ENCODE measurements around the gene HLA-DMA. TPM values are rescaled to one million over a fixed set of nuclear protein-coding genes. Genes with fewer than 3 reads are reported as not detected.
A peak's percentile ranks its signal among the peaks of the same experiment; 100 is the strongest.

Gene HLA-DMA
- total and polyA plus RNA-seq, 2 of the 8 experiments (the other 6 are each of a cell fraction or from before 2014, with no cell fraction given): 13.3 to 23.1 TPM

GRCh38 chr6:32941214-32941768 lies 11.6 kb downstream of the HLA-DMA start:
- Histone ChIP-seq H3K36me3 (ENCODE audit: control insufficient read depth in 2 of 4, insufficient read depth in 4 of 4, low read length in 3 of 4) (no peaks in the 10 kb centered on the region), H3K4me1 (replicated peaks in 1 of 4; ENCODE audit: control insufficient read depth in 3 of 4, insufficient read depth in 4 of 4, low read length in 3 of 4) (peaks cover 0 to 6% (median 1%) of the 10 kb centered on the region in 4 experiments; a peak in 4 of 7 replicates), H3K23me2 (ENCODE audit: low read depth, low read length) (no peaks in the 10 kb centered on the region), H2BK20ac (ENCODE audit: low read length) (no peak overlapping the region), H3K18ac (ENCODE audit: extremely low read depth, low read length) (no peak overlapping the region), H4K8ac (ENCODE audit: extremely low read depth, insufficient read depth, low read length) (no peak overlapping the region), H3K27me3 (replicated peaks in 1 of 4; ENCODE audit: control insufficient read depth in 3 of 4, extremely low read depth in 1 of 4, insufficient read depth in 3 of 4, low read length in 3 of 4) (no peaks in the 10 kb centered on the region), H3K27ac (ENCODE audit: low read depth, low read length) (no peak overlapping the region), H3K4me2 (ENCODE audit: insufficient read depth in 1 of 2, low read depth in 2 of 2, low read length in 2 of 2) (peak overlapping the region in 1 of 2 experiments; percentile 58; a peak in 1 of 4 replicates), H4K20me1 (replicated peaks in 1 of 2; ENCODE audit: control insufficient read depth in 1 of 2, insufficient read depth in 2 of 2, low read length in 2 of 2) (no peaks in the 10 kb centered on the region), H2AFZ (ENCODE audit: low read length) (peak overlapping the region; percentile 78; the same call in 1 of the 2 replicates), H3K14ac (ENCODE audit: insufficient read length) (no peak overlapping the region), H2BK120ac (replicated peaks; ENCODE audit: low read depth, low read length) (no peak overlapping the region), H3K4ac (replicated peaks; ENCODE audit: insufficient read length, low read depth, low read length) (no peak overlapping the region), H2AK5ac (ENCODE audit: low read depth, low read length) (no peak overlapping the region), H3K56ac (replicated peaks; ENCODE audit: insufficient read length, low read depth, low read length) (no peak overlapping the region), H3K4me3 (ENCODE audit: extremely low read depth in 1 of 4, insufficient read depth in 2 of 4, low read depth in 3 of 4, low read length in 4 of 4) (no peak overlapping the region), H3K23ac (ENCODE audit: insufficient read length) (no peak overlapping the region), H2BK12ac (ENCODE audit: low read depth, low read length) (no peak overlapping the region), H2BK15ac (ENCODE audit: low read length) (no peak overlapping the region), H4K91ac (replicated peaks; ENCODE audit: insufficient read length, low read length) (no peak overlapping the region), H4K5ac (ENCODE audit: insufficient read length, low read depth, low read length) (no peak overlapping the region), H2BK5ac (ENCODE audit: low read depth, low read length) (no peak overlapping the region), H3K9ac (replicated peaks in 1 of 4; ENCODE audit: extremely low read depth in 1 of 4, low read depth in 3 of 4, low read length in 3 of 4) (no peak overlapping the region), H3K9me3 (ENCODE audit: insufficient read depth in 2 of 2, low read depth in 1 of 2, low read length in 1 of 2) (no peaks in the 10 kb centered on the region), H3K79me2 (ENCODE audit: control insufficient read depth in 1 of 2, insufficient read depth in 2 of 2, low read length in 2 of 2) (no peaks in the 10 kb centered on the region), H3K79me1 (ENCODE audit: low read depth, low read length) (no peaks in the 10 kb centered on the region)
- WGBS, 2 experiments (ENCODE audit: extremely low coverage in 1 of 2, insufficient coverage in 1 of 2, insufficient read length in 1 of 2, insufficient replicate concordance in 2 of 2, low coverage in 1 of 2, low lambda C conversion rate in 2 of 2, missing lambda C conversion rate in 1 of 2): 87% methylated on average over 7 of the region's 7 CpGs; no CpG with 5 or more reads in 1 of the 2 experiments
- ChIA-PET POLR2A (ENCODE audit: partially characterized antibody) (interaction anchor here (0.6 to 4.3 kb wide), 5 partner anchors 12 to 233 kb away, joined by 3 to 45 read pairs (median 11); partner anchors contain the start of genes BRD2 and HLA-DMA), CTCF (ENCODE audit: partially characterized antibody) (interaction anchor here (0.9 to 6.0 kb wide), 12 partner anchors 8 to 522 kb away, joined by 3 to 64 read pairs (median 4); partner anchors contain the start of genes HLA-DMA and TAP2)
- peak in 1 of 2 experiments; percentile 53 for DNase-seq (ENCODE audit: low read depth in 1 of 2, low spot score in 2 of 2)
- no peak for FAIRE-seq
- TF ChIP-seq BRCA1 (IDR thresholded peaks at IDR 0.05; ENCODE audit: low read depth, low read length): no peak
- TF ChIP-seq KDM5A (IDR thresholded peaks at IDR 0.05; ENCODE audit: low read length): no peak
- no peak for TF ChIP-seq POLR2AphosphoS5 (IDR thresholded peaks at IDR 0.05; ENCODE audit: low read depth, low read length)
- TF ChIP-seq JUND (IDR thresholded peaks at IDR 0.05; ENCODE audit: low read length): no peak

All from H1 (cell line).